ENCODE results near the gene FNDC3A.

- TF ChIP-seq CTCF (conservative IDR thresholded peaks at IDR 0.05) = no peak
- TF ChIP-seq EZH2 (IDR thresholded peaks at IDR 0.05; ENCODE audit: low read depth) = no peak
These were observed 135.1 kb downstream of the FNDC3A start for GRCh38 chr13:49110913-49111170.

Measured in PC-9 (cell line).